H1 (cell line): ENCODE data around the gene SHH. TPM values are rescaled to one million over a fixed set of nuclear protein-coding genes. Genes with fewer than 3 reads are reported as not detected.

Experiments
- ATF2 ChIP-seq: IDR thresholded peaks from 2 replicates; pipeline ENCODE4 v1.6.1; 2012; ENCODE audit warnings: low read length, inconsistent platforms
- BCL11A ChIP-seq, 2 experiments: IDR thresholded peaks; one replicate each; pipeline ENCODE4 v1.6.1; 2011; ENCODE audit warnings: low read depth in 2 of 2, low read length in 2 of 2, mild to moderate bottlenecking in 2 of 2
- CBX5 ChIP-seq: fragments of 300-800, 300-1000 bp; sonication (generic); IDR thresholded peaks from 2 replicates; pipeline ENCODE4 v1.7.1; 2016; ENCODE audit warnings: antibody characterized with exemption, low read length, low read depth
- CHD1 ChIP-seq: IDR thresholded peaks from 2 replicates; pipeline ENCODE4 v1.6.1; 2012; ENCODE audit warnings: low read depth, low read length, improper control_type of control experiment
- MAX ChIP-seq: IDR thresholded peaks from 2 replicates; pipeline ENCODE4 v1.6.1; 2012; ENCODE audit warnings: inconsistent platforms
- PHF8 ChIP-seq: fragments of 200-600 bp; sonication (generic); conservative IDR thresholded peaks from 2 replicates; pipeline ENCODE4 v1.7.1; 2012; ENCODE audit warnings: low read depth, mild to moderate bottlenecking, inconsistent platforms, low read length, moderate library complexity
- POLR2A ChIP-seq, 2 experiments: IDR thresholded peaks; 1 replicate in 1 of 2; 2 replicates in 1 of 2; pipeline ENCODE4 v1.6.1; 2011; ENCODE audit warnings: low read depth in 2 of 2, low read length in 2 of 2, mild to moderate bottlenecking in 2 of 2; ENCODE audit errors: control extremely low read depth in 1 of 2
- RAD21 ChIP-seq, 2 experiments: IDR thresholded peaks in 1 of 2; conservative IDR thresholded peaks in 1 of 2; 2 replicates each; pipeline ENCODE4 v1.6.1; 2011; ENCODE audit warnings: low read depth in 2 of 2, low read length in 2 of 2, improper control_type of control experiment in 1 of 2, inconsistent platforms in 1 of 2, mild to moderate bottlenecking in 1 of 2, moderate library complexity in 1 of 2
- RBBP5 ChIP-seq: IDR thresholded peaks from 2 replicates; pipeline ENCODE4 v1.7.1; 2012; ENCODE audit warnings: low read depth, mild to moderate bottlenecking, inconsistent platforms, low read length, moderate library complexity, borderline replicate concordance
- SP1 ChIP-seq: IDR thresholded peaks from 2 replicates; pipeline ENCODE4 v1.6.1; 2011; ENCODE audit warnings: low read depth, low read length
- SUZ12 ChIP-seq: fragments of 200-600 bp; sonication (generic); IDR thresholded peaks from 2 replicates; pipeline ENCODE4 v1.6.1; 2012; ENCODE audit warnings: mild to moderate bottlenecking, inconsistent platforms, low read length, moderate library complexity, mixed read lengths
- polyA plus RNA-seq, 7 experiments: library from polyadenylated mRNA; depleted of rRNA in 3 of 7; stranded (reverse) in 5 of 7; unstranded in 2 of 7; fragments of >200 nt in 5 of 7; fragments of 200-250 nt in 2 of 7; gene quantifications; 1 replicate in 5 of 7; 2 replicates in 1 of 7; 4 replicates in 1 of 7; pipeline versions ENCODE4 v1.2.1 to v1.2.3, GENCODE V29; 2011 to 2013; ENCODE audit warnings: missing spikeins in 2 of 7, mixed read lengths in 2 of 7
- total RNA-seq: library from RNA; stranded (reverse); fragmentation: NEBNext Ultra II Directional; extraction: Animal tissue kit (Norgen Biotek cat#: 25700); gene quantifications from 2 replicates; pipeline ENCODE4 v1.2.1, GENCODE V29; 2021

Gene SHH
- total and polyA plus RNA-seq, 2 of the 8 experiments (the other 6 are each of a cell fraction or from before 2014, with no cell fraction given), result not detected

- TF ChIP-seq RBBP5, result no peak
- no peak for TF ChIP-seq CBX5
- TF ChIP-seq PHF8, result no peak
- no peak for TF ChIP-seq RAD21 (IDR thresholded peaks at IDR 0.05 in 1 of 2, conservative IDR thresholded peaks at IDR 0.05 in 1 of 2; ENCODE audit: low read depth in 2 of 2, low read length in 2 of 2)
- no peak for TF ChIP-seq CHD1
- TF ChIP-seq MAX, result no peak
- TF ChIP-seq BCL11A (IDR thresholded peaks at IDR 0.05; ENCODE audit: low read depth in 2 of 2, low read length in 2 of 2), result no peak
- TF ChIP-seq ATF2, result no peak
- TF ChIP-seq SUZ12, result peak; percentile 92
- TF ChIP-seq POLR2A (IDR thresholded peaks at IDR 0.05; ENCODE audit: control extremely low read depth in 1 of 2, low read depth in 2 of 2, low read length in 2 of 2), result no peak
- no peak for TF ChIP-seq SP1
Observed at GRCh38 chr7:155808549-155809331, 3.5 kb downstream of the SHH start (continued).
